NCI-H2107 treated with DMSO at 0.1 percent for 48 hours (cell line): Measurements from ENCODE around the gene CXorf58.
"Not testable (repeated sequence)": the region's sequence is repeated elsewhere in the genome, so short reads cannot be mapped to it uniquely, and the experiment has no call there.

ENCODE experiments used
- DNase-seq: peaks from one replicate; lab custom pipeline; 2025; ENCODE audit not compliant: unreplicated experiment; lab: John Stamatoyannopoulos, UW

Gene CXorf58

GRCh38 chrX:23907498-23908218 is at the start of gene CXorf58, which contains the start of gene APOO:
CXorf58 (plus strand) TSS chrX:23908006; CDS start chrX:23910303, 2,297 bp downstream.
APOO (minus strand) TSS chrX:23907938; CDS start chrX:23907702, 236 bp downstream.
- DNase-seq = peak; percentile 92

GRCh38 chrX:23859238-23859637 is 48.6 kb upstream of the CXorf58 start:
- not testable (repeated sequence) for DNase-seq

GRCh38 chrX:23861215-23861896 is 46.5 kb upstream of the CXorf58 start:
- DNase-seq = no peak

GRCh38 chrX:23861952-23862351 is 45.9 kb upstream of the CXorf58 start:
- not testable (repeated sequence) for DNase-seq

GRCh38 chrX:23864742-23865326 is 43.0 kb upstream of the CXorf58 start:
- DNase-seq = no peak

GRCh38 chrX:23870041-23870440 is 37.8 kb upstream of the CXorf58 start:
- DNase-seq = no peak

- no peak for DNase-seq
These were observed 35.8 kb upstream of the CXorf58 start for GRCh38 chrX:23871905-23872546.

GRCh38 chrX:23879380-23880090 is 28.3 kb upstream of the CXorf58 start:
- DNase-seq = no peak

GRCh38 chrX:23883737-23884354 is 24.0 kb upstream of the CXorf58 start:
- DNase-seq = no peak

- DNase-seq = no peak
These were observed 23.3 kb upstream of the CXorf58 start for GRCh38 chrX:23884427-23885024.

GRCh38 chrX:23885803-23886202 is 22.0 kb upstream of the CXorf58 start:
- no peak for DNase-seq

- DNase-seq = no peak
These were observed 20.4 kb upstream of the CXorf58 start for GRCh38 chrX:23887451-23887850.

- no peak for DNase-seq
These were observed 19.9 kb upstream of the CXorf58 start for GRCh38 chrX:23887918-23888317.

- DNase-seq = no peak
These were observed 18.8 kb upstream of the CXorf58 start for GRCh38 chrX:23888887-23889501.

GRCh38 chrX:23890933-23891332 is 16.9 kb upstream of the CXorf58 start:
- DNase-seq = no peak

GRCh38 chrX:23894993-23895392 is 12.8 kb upstream of the CXorf58 start:
- not testable (repeated sequence) for DNase-seq

GRCh38 chrX:23896539-23896938 is 11.3 kb upstream of the CXorf58 start:
- DNase-seq = not testable (repeated sequence)

- DNase-seq = no peak
These were observed 10.8 kb upstream of the CXorf58 start for GRCh38 chrX:23896981-23897380.

GRCh38 chrX:23898412-23898959 is 9.3 kb upstream of the CXorf58 start:
- DNase-seq = no peak
